ENCODE measurements around the gene WWTR1.

Gene WWTR1

DNA sequence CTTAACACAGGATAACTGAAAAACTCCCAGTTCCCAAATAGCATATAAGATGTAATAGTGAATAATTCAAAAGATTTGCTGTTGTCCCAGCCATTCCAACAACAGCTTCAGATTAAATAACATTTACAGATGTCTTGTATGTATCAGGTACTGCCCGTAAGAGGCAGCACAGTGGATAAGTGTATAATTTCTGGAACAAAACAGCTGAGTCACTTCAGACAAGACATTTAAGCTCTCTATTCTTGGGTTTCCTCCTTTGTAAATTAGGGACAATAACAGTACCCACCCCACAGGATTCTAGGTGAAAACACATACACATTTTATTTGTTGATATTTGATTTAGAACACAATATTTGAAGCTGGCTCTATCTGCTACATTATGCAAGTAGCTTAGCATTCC is 2.6 kb upstream of the WWTR1 start:
- Histone ChIP-seq H3K4me3 (replicated peaks; ENCODE audit: insufficient read depth, low read length) (no peak overlapping the region), H3K27ac (replicated peaks) (no peak overlapping the region), H3K27me3 (ENCODE audit: insufficient read depth, poor library complexity, severe bottlenecking) (peaks cover 45% of the 10 kb centered on the region)
- no peak for DNase-seq (ENCODE audit: low read depth in 1 of 2, low spot score in 1 of 2)
- TF ChIP-seq SPI1 (IDR thresholded peaks at IDR 0.05; ENCODE audit: borderline replicate concordance, low read depth) (no peak), REST (IDR thresholded peaks at IDR 0.05; ENCODE audit: insufficient replicate concordance, low read depth) (no peak), POLR2AphosphoS5 (IDR thresholded peaks at IDR 0.05; ENCODE audit: low read depth) (no peak), CTCF (IDR thresholded peaks at IDR 0.05; ENCODE audit: insufficient read depth, low read length) (no peak)

DNA sequence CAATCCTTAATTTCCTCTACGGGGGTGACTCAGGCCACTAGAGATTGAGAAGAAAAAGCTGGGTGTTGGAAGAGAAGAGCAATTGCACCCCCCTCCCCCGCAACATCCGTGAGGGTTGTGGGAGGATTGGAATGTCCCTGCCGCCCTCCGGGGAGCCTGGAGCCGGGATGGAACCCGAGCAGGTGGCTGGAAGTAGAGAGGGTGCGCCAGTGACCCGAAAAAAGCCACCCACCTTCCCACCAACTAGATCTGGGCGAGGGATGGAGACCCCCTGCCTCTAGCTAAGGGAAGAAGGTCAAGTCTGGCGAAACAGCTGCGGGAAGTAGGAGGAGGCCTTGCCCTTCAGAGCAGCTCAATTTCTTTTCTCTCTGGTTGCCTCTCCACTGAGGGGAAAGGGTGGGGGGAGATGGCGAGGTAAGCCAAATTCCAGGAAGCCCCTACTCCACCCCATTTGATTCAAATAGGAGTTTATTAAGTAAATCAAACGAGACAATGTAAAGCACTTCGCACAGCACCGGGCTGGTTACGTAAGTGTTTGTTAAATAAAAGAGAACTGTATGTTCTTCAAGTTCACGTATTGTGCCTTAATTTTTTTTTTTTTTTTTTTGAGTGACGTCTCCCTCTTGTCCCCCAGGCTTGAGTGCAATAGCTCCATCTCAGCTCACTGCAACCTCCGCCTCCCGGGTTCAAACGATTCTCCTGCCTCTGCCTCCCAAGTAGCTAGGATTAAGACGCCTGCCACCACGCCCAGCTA is 1.1 kb upstream of the WWTR1 start:
- H3K27me3 ChIP-seq (ENCODE audit: insufficient read depth, poor library complexity, severe bottlenecking), result peaks cover 45% of the 10 kb centered on the region
- TF ChIP-seq SPI1 (IDR thresholded peaks at IDR 0.05; ENCODE audit: borderline replicate concordance, low read depth), result no peak
- TF ChIP-seq REST (IDR thresholded peaks at IDR 0.05; ENCODE audit: insufficient replicate concordance, low read depth), result no peak
- no peak for TF ChIP-seq POLR2AphosphoS5 (IDR thresholded peaks at IDR 0.05; ENCODE audit: low read depth)
- TF ChIP-seq GABPA (IDR thresholded peaks at IDR 0.05; ENCODE audit: low read depth), result no peak
- H3K4me3 ChIP-seq (replicated peaks; ENCODE audit: insufficient read depth, low read length), result no peak overlapping the region
- no peak overlapping the region for H3K27ac ChIP-seq (replicated peaks)
- no peak for DNase-seq (ENCODE audit: low read depth in 1 of 2, low spot score in 1 of 2)

GRCh38 chr3:149657321-149657925 is 402 bp downstream of the WWTR1 start:
- no peak for TF ChIP-seq REST (IDR thresholded peaks at IDR 0.05; ENCODE audit: insufficient replicate concordance, low read depth)
- no peak for TF ChIP-seq POLR2AphosphoS5 (IDR thresholded peaks at IDR 0.05; ENCODE audit: low read depth)
- no peak for TF ChIP-seq SPI1 (IDR thresholded peaks at IDR 0.05; ENCODE audit: borderline replicate concordance, low read depth)
- TF ChIP-seq GABPA (IDR thresholded peaks at IDR 0.05; ENCODE audit: low read depth), result no peak
- TF ChIP-seq CTCF (IDR thresholded peaks at IDR 0.05; ENCODE audit: insufficient read depth, low read length), result no peak
- DNase-seq (ENCODE audit: low read depth in 1 of 2, low spot score in 1 of 2), result no peak

More at GRCh38 chr3:149657321-149657925, 402 bp downstream of the WWTR1 start:
- Histone ChIP-seq H3K27ac (replicated peaks) (no peak overlapping the region), H3K4me3 (replicated peaks; ENCODE audit: insufficient read depth, low read length) (peak overlapping the region; percentile 43), H3K27me3 (ENCODE audit: insufficient read depth, poor library complexity, severe bottlenecking) (peaks cover 47% of the 10 kb centered on the region)

Data from HL-60 (cell line).